Activated T-helper 2 cell treated with anti-CD3 and anti-CD28 coated beads, Interferon-gamma antibody, Interleukin-2, Interleukin-4, amounts not matched to agents 10 μg/mL and 5 μg/mL and 100 μg/mL, durations not matched to agents 14 hours and 24 hours and 36 hours (primary cell): ENCODE measurements around the gene CELA3B. TPM values are rescaled to one million over a fixed set of nuclear protein-coding genes. Genes with fewer than 3 reads are reported as not detected.
A peak's percentile ranks its signal among the peaks of the same experiment; 100 is the strongest.
"Not testable (repeated sequence)": the region's sequence is repeated elsewhere in the genome, so short reads cannot be mapped to it uniquely, and the experiment has no call there.

ENCODE experiments used
- DNase-seq: peaks from one replicate; pipeline ENCODE4 v3.0.0; 2021; ENCODE audit warnings: low spot score
- H3K27ac Mint-ChIP-seq: one replicate; pipeline ENCODE4 v1.8.0; 2021; ENCODE audit warnings: mixed read lengths
- H3K27me3 Mint-ChIP-seq: one replicate; pipeline ENCODE4 v1.8.0; 2021; ENCODE audit warnings: low read depth, mixed read lengths
- H3K36me3 Mint-ChIP-seq: one replicate; pipeline ENCODE4 v1.8.0; 2021; ENCODE audit warnings: low read depth, mixed read lengths
- H3K4me1 Mint-ChIP-seq: one replicate; pipeline ENCODE4 v1.8.0; 2021; ENCODE audit warnings: low read depth, mixed read lengths
- H3K4me3 Mint-ChIP-seq: one replicate; pipeline ENCODE4 v1.8.0; 2021; ENCODE audit warnings: low read depth, mild to moderate bottlenecking, moderate library complexity, mixed read lengths
- H3K9me3 Mint-ChIP-seq: one replicate; pipeline ENCODE4 v1.8.0; 2021; ENCODE audit warnings: mixed read lengths
- intact Hi-C: fragments of 100-400 bp; cut with micrococcal nuclease; formaldehyde crosslinking; loops from one replicate; pipeline ENCODE4 v1.15.1; 2023
- total RNA-seq: library from RNA; stranded (reverse); gene quantifications from 2 replicates; pipeline ENCODE4 v1.2.3, GENCODE V29; 2022

CELA3B gene
- total RNA-seq, 1 donor from 2014 or later = not detected

DNA sequence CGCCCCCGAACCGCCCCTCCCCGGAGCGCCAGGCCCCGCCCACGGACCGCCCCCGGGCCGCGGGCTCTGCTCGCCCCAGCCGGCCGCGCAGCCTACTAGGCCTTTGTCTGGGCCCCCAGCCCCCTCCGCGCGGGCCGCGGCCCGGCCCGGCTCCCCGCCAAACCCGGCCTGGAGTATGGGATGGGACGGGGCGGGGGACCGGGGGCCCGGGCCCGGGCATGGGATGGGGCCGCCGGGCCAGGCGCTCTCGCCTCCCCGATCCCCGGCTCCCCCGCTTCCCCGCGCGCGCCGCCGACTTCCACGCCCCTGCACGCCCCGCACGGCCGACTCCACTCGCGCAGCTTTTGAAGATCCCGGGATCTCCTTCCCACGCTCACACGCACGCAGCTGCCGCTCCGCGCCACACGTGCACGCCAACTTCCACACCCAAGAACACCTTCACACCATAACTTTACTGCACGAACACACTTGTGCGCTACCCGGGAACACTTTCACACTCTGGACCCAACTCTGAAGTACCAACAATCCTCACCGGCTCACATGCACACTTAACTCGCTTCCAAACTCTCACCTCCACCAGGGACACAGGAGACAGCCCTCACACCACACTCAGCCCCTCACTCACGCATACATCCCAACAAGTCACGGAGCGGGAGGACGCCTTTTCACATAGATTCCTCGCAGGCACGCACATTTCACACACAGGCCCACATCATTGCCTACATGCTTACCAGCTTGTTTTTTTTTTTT is 39.3 kb upstream of the CELA3B start:
- Mint-ChIP-seq H3K36me3 (peaks cover 3% of the 10 kb centered on the region), H3K4me3 (peak overlapping the region; percentile 78), H3K9me3 (no peaks in the 10 kb centered on the region), H3K27ac (peak overlapping the region; percentile 31), H3K27me3 (peaks cover 28% of the 10 kb centered on the region), H3K4me1 (peaks cover 4% of the 10 kb centered on the region)
- peak; percentile 39 for DNase-seq
- intact Hi-C loops = no loop called here

DNA sequence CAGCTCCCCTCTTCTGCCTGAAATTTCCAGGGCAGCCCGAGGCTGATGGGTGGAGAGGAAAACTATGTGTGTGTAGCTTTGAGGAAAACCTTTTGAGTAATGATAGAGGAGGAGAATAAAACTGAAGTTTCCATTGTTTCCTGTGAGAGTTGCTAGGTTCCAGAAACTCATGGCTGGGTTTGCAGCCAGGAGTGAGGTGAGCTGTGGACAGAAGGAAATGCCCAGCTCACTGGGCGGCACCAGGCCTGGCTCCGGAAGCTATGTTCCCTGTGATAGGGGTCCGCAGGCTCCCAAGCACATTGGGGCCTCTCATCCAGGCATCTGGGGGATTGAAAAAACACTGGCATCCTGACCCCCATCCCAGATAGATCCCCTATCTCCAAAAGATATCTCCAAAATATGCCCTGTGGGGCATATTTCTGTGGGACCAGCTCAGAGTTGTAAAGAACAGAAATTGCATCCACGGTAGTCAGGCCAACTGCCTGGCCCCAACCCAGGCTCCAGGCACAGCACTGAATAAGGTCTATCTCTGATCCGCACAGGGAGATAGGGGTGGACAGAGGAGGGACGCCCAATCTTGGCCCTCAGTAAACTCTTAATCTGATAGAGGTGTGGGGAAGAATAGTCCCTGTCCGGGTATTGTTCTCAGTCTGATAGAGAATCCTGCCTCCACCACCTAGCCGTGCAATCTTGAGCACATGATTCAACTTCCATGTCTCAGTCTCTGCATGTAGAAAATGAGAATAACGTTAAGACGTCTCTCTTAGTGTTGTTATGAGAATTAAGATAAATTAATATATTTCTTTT is 37.9 kb upstream of the CELA3B start:
- H3K27me3 Mint-ChIP-seq = peaks cover 28% of the 10 kb centered on the region
- H3K4me1 Mint-ChIP-seq = peaks cover 4% of the 10 kb centered on the region
- H3K4me3 Mint-ChIP-seq = peak overlapping the region; percentile 51
- DNase-seq = no peak
- H3K9me3 Mint-ChIP-seq = no peaks in the 10 kb centered on the region
- H3K27ac Mint-ChIP-seq = no peak overlapping the region
- intact Hi-C loops = no loop called here
- H3K36me3 Mint-ChIP-seq = peaks cover 3% of the 10 kb centered on the region

DNA sequence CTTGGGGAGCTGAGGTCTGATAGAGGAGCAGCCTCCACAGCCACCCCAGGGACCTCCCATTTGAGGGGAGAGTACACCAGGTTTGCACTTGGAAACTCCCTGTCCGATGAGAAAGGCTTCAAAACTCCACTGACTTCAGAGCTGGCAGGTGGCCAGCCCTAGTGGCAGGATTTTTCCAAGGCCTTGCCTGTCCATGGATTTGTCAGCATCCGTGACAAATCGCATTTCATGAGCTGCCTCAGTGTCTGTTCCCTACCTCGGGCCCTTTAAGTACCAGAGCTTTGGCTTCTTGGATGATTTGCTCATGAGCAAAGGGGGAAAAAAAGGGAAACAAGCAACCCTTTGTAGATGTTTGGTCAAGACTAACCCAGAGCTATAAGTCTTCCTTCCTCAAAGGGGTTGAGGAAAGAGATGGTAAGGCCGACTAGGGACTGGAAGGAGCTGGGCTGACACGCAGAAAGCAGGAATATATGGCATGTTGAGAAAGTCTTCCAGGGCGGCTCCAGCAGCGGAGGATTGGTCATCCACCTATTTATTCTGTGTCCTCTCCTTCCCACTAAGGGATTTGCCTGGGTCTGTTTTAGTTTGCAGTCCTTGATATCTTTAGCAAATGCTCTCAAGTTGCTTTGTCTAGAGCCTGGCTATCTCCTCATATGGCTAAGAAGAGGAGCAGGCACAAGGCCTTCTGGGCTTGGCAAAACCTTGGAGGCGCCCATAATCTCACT is 37.0 kb upstream of the CELA3B start:
- peaks cover 4% of the 10 kb centered on the region for H3K4me1 Mint-ChIP-seq
- H3K36me3 Mint-ChIP-seq = peaks cover 3% of the 10 kb centered on the region
- no peaks in the 10 kb centered on the region for H3K9me3 Mint-ChIP-seq
- intact Hi-C loops = no loop called here
- peaks cover 28% of the 10 kb centered on the region for H3K27me3 Mint-ChIP-seq
- no peak overlapping the region for H3K4me3 Mint-ChIP-seq
- H3K27ac Mint-ChIP-seq = no peak overlapping the region
- no peak for DNase-seq

DNA sequence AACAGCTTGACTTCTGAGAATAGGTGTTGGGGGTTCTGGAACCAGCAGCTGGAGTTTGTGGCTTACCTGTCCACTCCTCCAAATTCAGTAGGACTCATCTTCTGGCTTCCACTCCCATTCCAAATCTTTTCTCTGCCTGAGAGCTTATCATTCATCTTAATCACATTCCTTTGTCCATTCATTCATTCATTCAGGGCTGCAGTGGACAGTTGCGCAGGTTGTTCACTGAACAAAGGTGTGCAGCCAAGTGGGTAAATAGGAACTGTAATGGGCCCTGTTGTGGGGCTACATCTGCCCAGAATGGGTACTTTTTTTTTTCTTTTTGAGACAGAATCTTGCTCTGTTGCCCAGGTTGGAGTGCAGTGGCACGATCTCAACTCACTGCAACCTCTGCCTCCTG is 36.3 kb upstream of the CELA3B start:
- H3K4me1 Mint-ChIP-seq = peaks cover 4% of the 10 kb centered on the region
- intact Hi-C loops = no loop called here
- H3K4me3 Mint-ChIP-seq = no peak overlapping the region
- peaks cover 3% of the 10 kb centered on the region for H3K36me3 Mint-ChIP-seq
- peaks cover 26% of the 10 kb centered on the region for H3K27me3 Mint-ChIP-seq
- H3K27ac Mint-ChIP-seq = no peak overlapping the region
- no peak for DNase-seq
- H3K9me3 Mint-ChIP-seq = no peaks in the 10 kb centered on the region

DNA sequence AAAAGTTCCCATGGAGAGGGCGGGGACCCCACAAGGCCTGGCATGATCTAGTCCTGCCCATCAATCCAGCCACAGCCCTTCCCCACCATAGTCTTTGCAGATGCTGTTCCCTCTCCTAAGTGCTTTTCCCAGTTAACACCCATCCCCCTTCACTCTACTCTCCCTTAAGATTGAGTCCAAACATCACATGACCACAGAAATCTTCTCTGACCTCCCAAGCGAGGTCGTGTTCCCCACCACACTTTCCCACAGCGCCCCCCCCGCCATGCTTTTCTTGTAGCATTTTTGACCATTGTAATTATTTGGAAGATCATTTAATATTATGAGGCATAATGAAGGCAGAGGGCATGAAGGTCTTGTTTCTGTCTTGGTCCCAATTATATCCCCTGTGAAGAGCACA is 35.5 kb upstream of the CELA3B start:
- no peak for DNase-seq
- intact Hi-C loops = no loop called here
- Mint-ChIP-seq H3K4me3 (no peak overlapping the region), H3K27me3 (peaks cover 21% of the 10 kb centered on the region), H3K36me3 (peaks cover 3% of the 10 kb centered on the region), H3K27ac (no peak overlapping the region), H3K9me3 (no peaks in the 10 kb centered on the region), H3K4me1 (peaks cover 4% of the 10 kb centered on the region)

DNA sequence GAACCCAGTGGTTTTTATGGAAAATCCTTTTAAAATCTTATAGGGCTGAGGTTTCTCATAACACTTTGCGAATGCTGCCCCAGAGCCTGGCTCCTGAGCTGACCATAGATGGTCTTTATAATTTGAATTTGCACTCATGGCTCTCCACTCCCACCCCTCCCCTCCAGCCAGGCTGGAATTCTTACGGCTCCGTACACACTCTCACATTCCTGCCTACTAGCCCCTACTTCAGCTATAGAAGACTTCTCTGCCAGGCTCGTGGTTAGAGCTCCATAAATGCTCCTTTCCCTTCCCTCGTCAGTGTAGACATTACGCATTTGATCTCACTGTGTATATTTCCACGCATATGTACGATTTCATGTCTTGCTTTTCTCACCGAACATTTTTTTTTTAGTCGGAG is 34.4 kb upstream of the CELA3B start:
- intact Hi-C loops = no loop called here
- Mint-ChIP-seq H3K4me1 (peaks cover 4% of the 10 kb centered on the region), H3K4me3 (no peak overlapping the region), H3K36me3 (peaks cover 3% of the 10 kb centered on the region), H3K27me3 (peaks cover 19% of the 10 kb centered on the region), H3K27ac (no peak overlapping the region), H3K9me3 (no peaks in the 10 kb centered on the region)
- DNase-seq = no peak

DNA sequence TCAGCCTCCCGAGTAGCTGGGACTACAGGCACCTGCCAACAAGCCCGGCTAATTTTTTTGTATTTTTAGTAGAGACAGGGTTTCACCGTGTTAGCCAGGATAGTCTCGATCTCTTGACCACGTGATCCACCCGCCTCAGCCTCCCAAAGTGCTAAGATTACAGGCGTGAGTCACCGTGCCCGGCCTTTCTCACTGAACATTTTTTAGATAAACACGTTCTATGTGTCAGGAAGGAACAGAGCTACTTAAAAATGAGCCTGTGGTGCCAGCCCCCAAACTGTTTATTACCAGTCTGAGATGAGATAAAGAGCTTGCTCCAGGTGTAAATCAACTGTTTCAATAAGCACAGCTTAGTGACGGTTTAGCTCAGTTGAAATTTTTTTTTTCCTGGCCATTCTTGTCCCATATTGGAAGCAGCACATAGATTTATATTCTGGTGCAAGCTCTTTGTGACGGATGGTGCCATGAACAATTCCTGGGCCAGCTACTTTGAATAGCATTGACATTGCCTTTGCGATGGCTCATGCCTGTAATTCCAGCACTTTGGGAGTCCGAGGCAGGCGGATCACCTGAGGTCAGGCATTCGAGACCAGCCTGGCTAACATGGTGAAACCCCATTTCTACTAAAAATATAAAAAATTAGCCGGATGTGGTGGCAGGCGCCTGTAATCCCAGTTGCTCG is 33.7 kb upstream of the CELA3B start:
- H3K9me3 Mint-ChIP-seq, DNase-seq, H3K4me1 Mint-ChIP-seq, H3K36me3 Mint-ChIP-seq, H3K27ac Mint-ChIP-seq, intact Hi-C loops, H3K4me3 Mint-ChIP-seq: not testable (repeated sequence)
- H3K27me3 Mint-ChIP-seq = peaks cover 15% of the 10 kb centered on the region

DNA sequence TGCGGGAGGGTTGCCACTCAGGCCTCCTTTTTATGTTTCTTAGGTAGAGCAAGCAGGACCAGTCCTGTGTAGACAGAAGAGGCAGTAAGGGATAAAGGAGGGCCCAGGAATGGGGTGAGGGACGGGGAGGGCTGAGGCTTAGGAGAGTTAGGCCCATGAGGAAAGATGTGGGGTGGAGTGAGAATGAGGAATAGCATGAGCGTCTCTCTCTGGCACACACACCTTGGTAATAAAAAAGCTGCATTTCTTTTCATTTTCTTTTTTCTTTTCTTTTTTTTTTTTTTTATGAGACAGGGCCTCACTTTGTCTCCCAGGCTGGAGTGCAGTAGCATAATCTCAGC is 32.1 kb upstream of the CELA3B start:
- no peak overlapping the region for H3K27ac Mint-ChIP-seq
- no peaks in the 10 kb centered on the region for H3K9me3 Mint-ChIP-seq
- H3K27me3 Mint-ChIP-seq = peaks cover 5% of the 10 kb centered on the region
- DNase-seq = no peak
- no peaks in the 10 kb centered on the region for H3K36me3 Mint-ChIP-seq
- H3K4me3 Mint-ChIP-seq = no peak overlapping the region
- intact Hi-C loops = no loop called here
- H3K4me1 Mint-ChIP-seq = no peaks in the 10 kb centered on the region

DNA sequence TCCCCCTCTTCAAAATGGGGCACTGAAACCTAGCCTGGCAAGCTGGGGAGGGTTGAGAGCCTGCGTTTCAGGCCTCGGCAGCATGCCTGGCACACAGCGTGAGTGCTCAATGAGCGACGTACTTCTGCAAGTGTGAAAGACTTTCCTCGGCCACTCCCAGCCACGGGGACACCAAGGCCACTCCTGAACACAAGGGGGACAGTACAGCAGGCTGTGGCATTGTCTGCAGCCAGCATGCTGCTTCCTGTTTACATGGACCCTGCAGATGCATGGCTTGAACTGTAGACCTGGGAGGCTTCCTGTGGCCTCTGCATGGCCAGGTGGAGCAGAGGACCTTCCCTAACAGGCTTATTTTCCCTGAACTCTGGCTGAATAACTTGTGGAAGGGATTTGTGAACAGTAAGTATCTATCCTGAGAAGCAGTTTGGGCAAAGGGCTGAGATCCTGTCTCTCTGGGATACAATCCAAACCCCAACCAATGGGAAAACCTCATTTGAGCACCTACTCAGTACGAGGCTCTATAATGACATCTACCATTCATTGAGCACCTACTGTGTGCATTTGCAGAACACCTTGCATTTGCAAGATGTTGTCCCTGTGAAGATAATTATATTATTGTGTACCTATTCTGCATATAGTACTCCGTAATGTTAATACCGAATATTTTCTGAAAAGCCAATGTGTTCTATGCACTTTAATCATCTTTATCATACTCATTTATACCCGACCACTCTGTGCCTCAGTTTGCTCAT is 29.8 kb upstream of the CELA3B start:
- H3K36me3 Mint-ChIP-seq = no peaks in the 10 kb centered on the region
- no peak overlapping the region for H3K4me3 Mint-ChIP-seq
- H3K9me3 Mint-ChIP-seq = no peaks in the 10 kb centered on the region
- H3K27me3 Mint-ChIP-seq = no peaks in the 10 kb centered on the region
- DNase-seq = no peak
- intact Hi-C loops = no loop called here
- no peaks in the 10 kb centered on the region for H3K4me1 Mint-ChIP-seq
- no peak overlapping the region for H3K27ac Mint-ChIP-seq

DNA sequence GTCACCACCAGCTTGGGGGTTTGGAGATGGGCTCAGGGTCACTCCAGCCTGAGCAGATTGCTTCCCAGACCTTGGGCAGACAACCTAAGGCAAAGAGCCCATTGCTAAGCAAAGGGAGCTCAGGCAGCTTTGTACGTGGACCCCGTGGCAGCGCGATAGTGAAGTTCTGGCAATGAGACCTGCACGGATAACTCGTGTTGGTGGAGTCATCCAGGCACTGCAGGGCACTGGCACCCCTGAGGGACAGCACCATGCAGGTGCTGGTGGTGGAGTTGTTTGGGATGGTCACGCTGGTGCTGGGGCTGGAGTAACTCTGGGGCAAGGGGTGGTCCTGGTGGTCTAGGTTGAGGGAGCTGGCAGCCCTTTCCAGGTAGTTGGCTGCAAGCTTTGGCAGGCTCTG is 26.1 kb upstream of the CELA3B start:
- H3K9me3 Mint-ChIP-seq = no peaks in the 10 kb centered on the region
- H3K27ac Mint-ChIP-seq = no peak overlapping the region
- intact Hi-C loops = no loop called here
- H3K4me3 Mint-ChIP-seq = no peak overlapping the region
- no peak for DNase-seq
- H3K4me1 Mint-ChIP-seq = no peaks in the 10 kb centered on the region
- no peaks in the 10 kb centered on the region for H3K36me3 Mint-ChIP-seq
- no peaks in the 10 kb centered on the region for H3K27me3 Mint-ChIP-seq

DNA sequence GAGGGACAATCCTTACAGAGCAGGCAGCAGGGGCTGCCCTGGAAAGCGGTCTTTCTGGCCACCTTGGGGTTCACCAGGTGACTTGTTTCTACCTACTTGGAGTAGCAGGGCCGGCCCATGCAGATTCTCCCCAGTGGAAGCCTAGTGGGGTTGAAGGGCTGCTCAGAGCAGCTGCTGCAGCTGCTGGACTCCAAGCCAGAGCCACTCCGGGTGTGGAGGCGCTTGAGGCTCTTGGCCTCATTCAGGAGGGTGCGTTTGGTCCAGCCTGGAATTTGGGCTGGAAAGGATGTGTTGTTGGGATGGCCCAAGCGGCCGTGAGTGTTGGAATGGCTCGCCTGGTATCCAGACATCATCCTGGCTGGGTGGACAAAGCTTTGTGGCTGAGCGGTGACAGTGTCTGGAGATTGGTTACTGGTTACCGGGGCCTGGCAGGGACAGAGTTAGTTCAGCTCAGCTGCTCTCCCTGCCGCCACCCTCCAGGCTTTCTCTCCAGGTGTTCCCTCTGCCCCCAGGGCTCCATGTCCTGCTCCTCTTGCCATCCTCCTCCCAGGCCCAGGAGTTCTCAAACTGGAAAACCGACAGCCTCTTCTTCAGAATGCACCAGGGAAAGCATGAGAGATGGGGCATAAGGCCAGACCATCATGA is 25.5 kb upstream of the CELA3B start:
- Mint-ChIP-seq H3K27me3 (no peaks in the 10 kb centered on the region), H3K27ac (no peak overlapping the region)
- intact Hi-C loops = no loop called here

More for the DNA sequence above, 25.5 kb upstream of the CELA3B start:
- Mint-ChIP-seq H3K4me1 (peaks cover 2% of the 10 kb centered on the region), H3K36me3 (no peaks in the 10 kb centered on the region), H3K9me3 (no peaks in the 10 kb centered on the region), H3K4me3 (no peak overlapping the region)
- DNase-seq = no peak
